ENCODE measurements around the gene SHROOM3. TPM values are rescaled to one million over a fixed set of nuclear protein-coding genes. Genes with fewer than 3 reads are reported as not detected.

The SHROOM3 gene
- total and polyA plus RNA-seq, 4 donors, result 4.7 to 25.8 (median 8.7) TPM

- Histone ChIP-seq H3K27me3 (ENCODE audit: control insufficient read depth in 4 of 4, insufficient read depth in 4 of 4, low read length in 3 of 4) (no peaks in the 10 kb centered on the region), H3K27ac (ENCODE audit: low read depth in 1 of 2, low read length in 2 of 2) (no peak overlapping the region), H3K4me1 (ENCODE audit: control insufficient read depth in 4 of 4, insufficient read depth in 4 of 4, low read length in 3 of 4) (no peaks in the 10 kb centered on the region), H3K9ac (ENCODE audit: low read depth in 1 of 2, low read length in 2 of 2) (no peak overlapping the region), H3K9me3 (ENCODE audit: control insufficient read depth in 4 of 4, low read length in 3 of 4) (no peaks in the 10 kb centered on the region), H3K36me3 (ENCODE audit: control insufficient read depth in 4 of 4, insufficient read depth in 3 of 4, low read depth in 1 of 4, low read length in 3 of 4) (no peaks in the 10 kb centered on the region), H3K4me3 (ENCODE audit: low read depth in 1 of 3, low read length in 3 of 3) (no peak overlapping the region)
- DNase-seq (ENCODE audit: low spot score), result no peak
- no peak for TF ChIP-seq FOXA1 (IDR thresholded peaks at IDR 0.05)
- TF ChIP-seq GABPA (IDR thresholded peaks at IDR 0.05 in 1 of 2, conservative IDR thresholded peaks at IDR 0.05 in 1 of 2), result no peak
- TF ChIP-seq HNF4G (IDR thresholded peaks at IDR 0.05), result no peak
- no peak for TF ChIP-seq HNF4A (conservative IDR thresholded peaks at IDR 0.05)
- TF ChIP-seq SP1 (IDR thresholded peaks at IDR 0.05), result no peak
- no peak for TF ChIP-seq REST (IDR thresholded peaks at IDR 0.05)
- TF ChIP-seq RXRA (IDR thresholded peaks at IDR 0.05), result no peak
- TF ChIP-seq FOXA2 (IDR thresholded peaks at IDR 0.05), result no peak
- TF ChIP-seq JUND (IDR thresholded peaks at IDR 0.05), result no peak
- WGBS, result 89% methylated on average over 3 of the region's 3 CpGs
Measured at GRCh38 chr4:76591992-76592391, 157.0 kb downstream of the SHROOM3 start.

- no peak for DNase-seq (ENCODE audit: low spot score)
- WGBS, result 93% methylated on average over 6 of the region's 6 CpGs
- H3K27ac ChIP-seq (ENCODE audit: low read depth in 1 of 2, low read length in 2 of 2), result no peak overlapping the region
- H3K4me1 ChIP-seq (ENCODE audit: control insufficient read depth in 4 of 4, insufficient read depth in 4 of 4, low read length in 3 of 4), result no peaks in the 10 kb centered on the region
- no peaks in the 10 kb centered on the region for H3K9me3 ChIP-seq (ENCODE audit: control insufficient read depth in 4 of 4, low read length in 3 of 4)
- no peak overlapping the region for H3K9ac ChIP-seq (ENCODE audit: low read depth in 1 of 2, low read length in 2 of 2)
- H3K4me3 ChIP-seq (ENCODE audit: low read depth in 1 of 3, low read length in 3 of 3), result no peak overlapping the region
- H3K27me3 ChIP-seq (ENCODE audit: control insufficient read depth in 4 of 4, insufficient read depth in 4 of 4, low read length in 3 of 4), result no peaks in the 10 kb centered on the region
- no peaks in the 10 kb centered on the region for H3K36me3 ChIP-seq (ENCODE audit: control insufficient read depth in 4 of 4, insufficient read depth in 3 of 4, low read depth in 1 of 4, low read length in 3 of 4)
- TF ChIP-seq MAX (IDR thresholded peaks at IDR 0.05), result no peak
Measured at GRCh38 chr4:76592460-76592859, 157.4 kb downstream of the SHROOM3 start.

DNA sequence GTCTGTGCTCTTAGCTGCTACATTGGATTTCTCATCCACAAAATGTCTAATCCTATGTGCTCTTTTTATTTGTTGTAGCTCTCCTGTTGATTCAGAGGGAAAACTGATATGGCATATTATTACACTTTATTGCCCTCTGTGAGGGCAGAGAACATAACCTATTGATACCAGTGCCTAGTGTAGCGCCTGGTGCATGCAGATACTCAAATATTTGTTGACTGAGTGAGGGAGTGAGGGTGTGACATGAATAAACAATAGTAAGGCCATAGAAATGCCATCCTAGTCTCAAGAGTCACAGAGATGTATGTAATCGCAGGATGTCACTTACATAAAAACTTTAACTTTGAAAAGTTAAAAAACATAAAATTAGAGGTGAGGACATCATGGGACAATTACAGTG lies 159.1 kb downstream of the SHROOM3 start:
- TF ChIP-seq GABPA (IDR thresholded peaks at IDR 0.05 in 1 of 2, conservative IDR thresholded peaks at IDR 0.05 in 1 of 2) (no peak), RXRA (IDR thresholded peaks at IDR 0.05) (no peak), SP1 (IDR thresholded peaks at IDR 0.05) (no peak), HNF4G (IDR thresholded peaks at IDR 0.05) (no peak), HNF4A (conservative IDR thresholded peaks at IDR 0.05) (no peak), MAX (IDR thresholded peaks at IDR 0.05) (no peak), TAF1 (conservative IDR thresholded peaks at IDR 0.05) (no peak), RAD21 (IDR thresholded peaks at IDR 0.05) (no peak), ATF3 (IDR thresholded peaks at IDR 0.05) (no peak), EGR1 (IDR thresholded peaks at IDR 0.05; ENCODE audit: low read depth in 2 of 2) (no peak), REST (IDR thresholded peaks at IDR 0.05) (no peak)
- TF ChIP-seq, protein P1, sequence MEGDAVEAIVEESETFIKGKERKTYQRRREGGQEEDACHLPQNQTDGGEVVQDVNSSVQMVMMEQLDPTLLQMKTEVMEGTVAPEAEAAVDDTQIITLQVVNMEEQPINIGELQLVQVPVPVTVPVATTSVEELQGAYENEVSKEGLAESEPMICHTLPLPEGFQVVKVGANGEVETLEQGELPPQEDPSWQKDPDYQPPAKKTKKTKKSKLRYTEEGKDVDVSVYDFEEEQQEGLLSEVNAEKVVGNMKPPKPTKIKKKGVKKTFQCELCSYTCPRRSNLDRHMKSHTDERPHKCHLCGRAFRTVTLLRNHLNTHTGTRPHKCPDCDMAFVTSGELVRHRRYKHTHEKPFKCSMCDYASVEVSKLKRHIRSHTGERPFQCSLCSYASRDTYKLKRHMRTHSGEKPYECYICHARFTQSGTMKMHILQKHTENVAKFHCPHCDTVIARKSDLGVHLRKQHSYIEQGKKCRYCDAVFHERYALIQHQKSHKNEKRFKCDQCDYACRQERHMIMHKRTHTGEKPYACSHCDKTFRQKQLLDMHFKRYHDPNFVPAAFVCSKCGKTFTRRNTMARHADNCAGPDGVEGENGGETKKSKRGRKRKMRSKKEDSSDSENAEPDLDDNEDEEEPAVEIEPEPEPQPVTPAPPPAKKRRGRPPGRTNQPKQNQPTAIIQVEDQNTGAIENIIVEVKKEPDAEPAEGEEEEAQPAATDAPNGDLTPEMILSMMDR (IDR thresholded peaks at IDR 0.05; ENCODE audit: low read depth, low read length, missing input control), result no peak
- Histone ChIP-seq H3K27me3 (ENCODE audit: control insufficient read depth in 4 of 4, insufficient read depth in 4 of 4, low read length in 3 of 4) (no peaks in the 10 kb centered on the region), H3K36me3 (ENCODE audit: control insufficient read depth in 4 of 4, insufficient read depth in 3 of 4, low read depth in 1 of 4, low read length in 3 of 4) (no peaks in the 10 kb centered on the region), H3K9me3 (ENCODE audit: control insufficient read depth in 4 of 4, low read length in 3 of 4) (no peaks in the 10 kb centered on the region), H3K4me3 (ENCODE audit: low read depth in 1 of 3, low read length in 3 of 3) (no peak overlapping the region), H3K4me1 (ENCODE audit: control insufficient read depth in 4 of 4, insufficient read depth in 4 of 4, low read length in 3 of 4) (no peaks in the 10 kb centered on the region), H3K27ac (ENCODE audit: low read depth in 1 of 2, low read length in 2 of 2) (no peak overlapping the region), H3K9ac (ENCODE audit: low read depth in 1 of 2, low read length in 2 of 2) (no peak overlapping the region)
- no peak for DNase-seq (ENCODE audit: low spot score)
- WGBS, result 75% methylated on average over 2 of the region's 2 CpGs

Data from liver (tissue), 9 donors.